ENCODE data around the gene TRIO. TPM values are rescaled to one million over a fixed set of nuclear protein-coding genes. Genes with fewer than 3 reads are reported as not detected.

TRIO gene
- polyA plus RNA-seq, 1 experiment = 176 TPM

DNA sequence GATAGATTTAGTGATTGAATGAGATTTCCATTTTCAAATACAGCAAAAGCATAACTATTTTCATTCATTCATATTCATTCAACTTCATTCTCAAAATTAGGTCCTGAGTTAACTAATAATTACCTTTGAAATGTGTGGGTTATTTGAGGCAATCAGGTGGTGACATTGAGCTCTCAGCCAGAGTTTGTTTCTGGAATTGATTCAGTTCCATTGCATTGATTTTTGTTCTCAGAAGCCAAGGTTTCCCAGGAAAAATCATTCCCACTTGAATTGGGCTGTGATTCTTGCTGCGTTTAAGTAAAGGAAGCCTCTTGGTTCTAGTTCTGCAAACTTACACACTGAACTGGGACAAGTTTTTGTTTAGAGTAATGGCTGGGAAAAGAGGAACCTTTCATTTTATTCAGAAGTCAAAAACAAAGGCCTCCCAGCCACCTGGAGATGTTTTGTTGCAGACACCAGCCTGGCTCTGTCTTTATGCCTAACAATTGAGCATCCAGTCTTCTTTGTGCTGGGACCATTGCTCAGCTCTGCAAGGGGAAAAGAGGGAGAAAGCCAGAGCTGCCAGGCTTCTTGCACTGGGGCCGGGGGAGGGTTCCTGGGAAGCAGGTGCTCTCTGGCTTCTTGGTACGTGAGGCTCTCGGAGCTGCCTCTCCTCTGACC is 198.6 kb downstream of the TRIO start:
- no peak for DNase-seq (ENCODE audit: low read depth)
- POLR2A ChIA-PET = interaction anchor here (0.5 kb wide), 1 partner anchor 141 kb away, joined by 3 read pairs; no protein-coding TSS in a partner anchor
- CTCF ChIA-PET = interaction anchor here (1.5 kb wide), 1 partner anchor 10 kb away, joined by 6 read pairs; no protein-coding TSS in a partner anchor

DNA sequence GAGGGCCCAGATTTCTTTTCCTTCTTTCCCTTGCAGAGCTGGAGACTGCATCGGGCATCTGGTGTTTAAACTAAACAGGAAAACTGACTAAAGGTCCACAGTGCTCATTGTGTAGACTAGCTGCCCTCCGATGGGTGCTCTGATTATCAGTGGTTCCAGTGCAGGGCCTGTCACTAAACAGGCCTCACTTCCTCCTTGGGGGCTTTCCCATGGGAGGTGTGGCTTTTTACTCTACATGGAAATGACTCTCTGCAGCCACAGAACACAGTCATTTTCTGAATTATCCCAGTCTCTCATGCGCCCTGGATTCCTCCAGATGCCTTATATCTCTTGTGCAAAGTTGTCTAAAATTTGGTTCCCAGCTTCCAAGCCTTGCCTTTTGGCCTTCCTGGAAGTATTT is 199.2 kb downstream of the TRIO start:
- ChIA-PET POLR2A (no interaction called here), CTCF (interaction anchor here (1.5 kb wide), 1 partner anchor 9 kb away, joined by 6 read pairs; no protein-coding TSS in a partner anchor)
- TF ChIP-seq, protein P1, sequence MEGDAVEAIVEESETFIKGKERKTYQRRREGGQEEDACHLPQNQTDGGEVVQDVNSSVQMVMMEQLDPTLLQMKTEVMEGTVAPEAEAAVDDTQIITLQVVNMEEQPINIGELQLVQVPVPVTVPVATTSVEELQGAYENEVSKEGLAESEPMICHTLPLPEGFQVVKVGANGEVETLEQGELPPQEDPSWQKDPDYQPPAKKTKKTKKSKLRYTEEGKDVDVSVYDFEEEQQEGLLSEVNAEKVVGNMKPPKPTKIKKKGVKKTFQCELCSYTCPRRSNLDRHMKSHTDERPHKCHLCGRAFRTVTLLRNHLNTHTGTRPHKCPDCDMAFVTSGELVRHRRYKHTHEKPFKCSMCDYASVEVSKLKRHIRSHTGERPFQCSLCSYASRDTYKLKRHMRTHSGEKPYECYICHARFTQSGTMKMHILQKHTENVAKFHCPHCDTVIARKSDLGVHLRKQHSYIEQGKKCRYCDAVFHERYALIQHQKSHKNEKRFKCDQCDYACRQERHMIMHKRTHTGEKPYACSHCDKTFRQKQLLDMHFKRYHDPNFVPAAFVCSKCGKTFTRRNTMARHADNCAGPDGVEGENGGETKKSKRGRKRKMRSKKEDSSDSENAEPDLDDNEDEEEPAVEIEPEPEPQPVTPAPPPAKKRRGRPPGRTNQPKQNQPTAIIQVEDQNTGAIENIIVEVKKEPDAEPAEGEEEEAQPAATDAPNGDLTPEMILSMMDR (IDR thresholded peaks at IDR 0.05; ENCODE audit: insufficient read depth, low read depth, low read length) = no peak
- Histone ChIP-seq H3K36me3 (ENCODE audit: control insufficient read depth, insufficient read depth, low read length) (peaks cover 15% of the 10 kb centered on the region), H3K4me3 (ENCODE audit: low read depth, low read length) (no peak overlapping the region), H3K27me3 (ENCODE audit: control insufficient read depth, insufficient read depth, low read length) (no peaks in the 10 kb centered on the region)
- DNase-seq (ENCODE audit: low read depth) = no peak

More for the DNA sequence above, 198.6 kb downstream of the TRIO start:
- H3K4me3 ChIP-seq (ENCODE audit: low read depth, low read length) = no peak overlapping the region
- H3K27me3 ChIP-seq (ENCODE audit: control insufficient read depth, insufficient read depth, low read length) = no peaks in the 10 kb centered on the region
- H3K36me3 ChIP-seq (ENCODE audit: control insufficient read depth, insufficient read depth, low read length) = peaks cover 17% of the 10 kb centered on the region
- TF ChIP-seq, protein P1 (IDR thresholded peaks at IDR 0.05; ENCODE audit: insufficient read depth, low read depth, low read length) = no peak

DNA sequence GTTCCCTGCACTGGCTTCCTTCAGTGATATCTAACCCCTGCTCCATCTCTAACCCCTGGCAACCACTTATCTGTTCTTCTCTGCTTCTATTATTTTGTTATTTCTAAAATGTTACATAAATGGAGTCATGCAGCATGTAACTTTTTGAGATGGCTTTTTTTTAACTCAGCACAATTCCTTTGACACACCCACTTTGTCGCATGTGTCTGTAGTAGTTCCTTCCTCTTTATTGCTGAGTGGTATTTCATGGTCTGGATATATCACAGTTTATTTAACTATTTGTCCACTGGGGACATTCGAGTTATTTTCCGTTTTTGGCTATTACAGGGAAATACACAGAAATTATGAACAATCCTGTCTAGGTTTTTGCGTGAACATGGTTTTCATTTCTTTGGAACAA is 200.2 kb downstream of the TRIO start:
- H3K27me3 ChIP-seq (ENCODE audit: control insufficient read depth, insufficient read depth, low read length) = no peaks in the 10 kb centered on the region
- POLR2A ChIA-PET = no interaction called here
- CTCF ChIA-PET = no interaction called here
- TF ChIP-seq, protein P1 (IDR thresholded peaks at IDR 0.05; ENCODE audit: insufficient read depth, low read depth, low read length) = no peak
- H3K4me3 ChIP-seq (ENCODE audit: low read depth, low read length) = no peak overlapping the region
- no peak for DNase-seq (ENCODE audit: low read depth)
- peaks cover 10% of the 10 kb centered on the region for H3K36me3 ChIP-seq (ENCODE audit: control insufficient read depth, insufficient read depth, low read length)

DNA sequence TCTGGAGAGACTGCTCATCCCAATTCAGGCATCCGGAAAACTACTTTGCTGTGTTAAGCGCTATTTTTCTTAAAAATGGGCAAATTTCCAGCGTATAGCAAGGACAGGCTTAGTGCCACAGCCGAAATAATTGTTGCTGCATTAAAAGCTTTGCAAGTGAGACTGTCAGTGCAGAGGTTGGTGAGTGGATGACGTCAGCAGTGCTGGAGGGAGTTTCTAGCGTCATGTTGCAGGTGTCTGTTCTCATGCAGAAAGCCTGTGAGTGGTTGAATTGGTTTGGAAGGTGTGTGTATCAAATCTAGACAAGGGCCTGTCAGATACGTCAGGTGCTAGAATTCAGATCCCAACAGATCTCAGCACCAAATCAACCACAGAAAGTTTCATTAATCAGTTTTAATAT is 204.4 kb downstream of the TRIO start:
- H3K27me3 ChIP-seq (ENCODE audit: control insufficient read depth, insufficient read depth, low read length) = no peaks in the 10 kb centered on the region
- H3K36me3 ChIP-seq (ENCODE audit: control insufficient read depth, insufficient read depth, low read length) = peaks cover 7% of the 10 kb centered on the region
- no peak overlapping the region for H3K4me3 ChIP-seq (ENCODE audit: low read depth, low read length)
- no peak for DNase-seq (ENCODE audit: low read depth)
- ChIA-PET POLR2A (no interaction called here), CTCF (no interaction called here)
- TF ChIP-seq, protein P1 (IDR thresholded peaks at IDR 0.05; ENCODE audit: insufficient read depth, low read depth, low read length) = no peak

DNA sequence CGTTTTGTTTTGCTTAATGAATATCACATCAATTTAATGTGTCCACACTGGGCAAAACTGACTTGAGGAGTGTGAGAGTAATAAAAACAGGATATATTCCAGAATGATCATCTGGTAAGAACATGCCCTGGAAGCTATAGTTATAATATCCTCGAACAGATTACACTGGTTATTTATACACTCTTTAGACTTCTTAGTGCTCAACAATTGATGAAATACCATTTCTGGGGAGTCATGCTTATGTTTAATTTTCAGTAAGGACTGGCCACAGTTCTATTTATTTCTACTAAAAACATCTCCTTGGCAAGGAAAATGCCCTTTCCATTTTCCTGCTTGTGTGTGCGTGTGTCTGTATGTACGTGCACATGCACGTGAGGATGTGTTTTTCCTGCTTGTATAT is 205.0 kb downstream of the TRIO start:
- ChIA-PET CTCF (no interaction called here), POLR2A (no interaction called here)
- peaks cover 5% of the 10 kb centered on the region for H3K36me3 ChIP-seq (ENCODE audit: control insufficient read depth, insufficient read depth, low read length)
- DNase-seq (ENCODE audit: low read depth) = no peak
- no peaks in the 10 kb centered on the region for H3K27me3 ChIP-seq (ENCODE audit: control insufficient read depth, insufficient read depth, low read length)
- TF ChIP-seq, protein P1 (IDR thresholded peaks at IDR 0.05; ENCODE audit: insufficient read depth, low read depth, low read length) = no peak
- H3K4me3 ChIP-seq (ENCODE audit: low read depth, low read length) = no peak overlapping the region

All from BJ (cell line).